Neural cell (in vitro differentiated cells): Measurements from ENCODE around the gene CCDC74A. TPM values are rescaled to one million over a fixed set of nuclear protein-coding genes. Genes with fewer than 3 reads are reported as not detected.
"Not testable (repeated sequence)": the region's sequence is repeated elsewhere in the genome, so short reads cannot be mapped to it uniquely, and the experiment has no call there.

Experiments
- H2AFZ ChIP-seq: fragments of 200-600, 300-800 bp; sonication (generic), shearing (Covaris generic); 2 replicates; pipeline ENCODE4 v1.6.0; 2014; ENCODE audit warnings: low read depth, mild to moderate bottlenecking, antibody characterized with exemption, low read length, moderate library complexity
- H3F3A ChIP-seq: fragments of 200-600 bp; shearing (Covaris generic); 2 replicates; pipeline ENCODE4 v1.6.1; 2016; ENCODE audit warnings: mild to moderate bottlenecking, moderate library complexity, mixed read lengths, antibody characterized with exemption, low read length; ENCODE audit not compliant: insufficient read depth, poor library complexity, severe bottlenecking
- H3K27ac ChIP-seq: fragments of 200-600, 300-800 bp; sonication (generic), shearing (Covaris generic); 2 replicates; pipeline ENCODE4 v1.5.1; 2014; ENCODE audit warnings: mild to moderate bottlenecking, low read length, moderate library complexity
- H3K27me3 ChIP-seq: fragments of 300-800, 200-600 bp; sonication (generic), shearing (Covaris generic); 2 replicates; pipeline ENCODE4 v1.6.0; 2014; ENCODE audit warnings: mild to moderate bottlenecking, low read depth, low read length, moderate library complexity; ENCODE audit not compliant: insufficient read depth
- H3K36me3 ChIP-seq: fragments of 300-800, 200-600 bp; sonication (generic), shearing (Covaris generic); 2 replicates; pipeline ENCODE4 v1.5.1; 2014; ENCODE audit warnings: mild to moderate bottlenecking, antibody characterized with exemption, low read length, moderate library complexity; ENCODE audit not compliant: insufficient read depth
- H3K4me2 ChIP-seq: fragments of 300-800, 200-600 bp; sonication (generic), shearing (Covaris generic); 2 replicates; pipeline ENCODE4 v1.6.0; 2014; ENCODE audit warnings: mild to moderate bottlenecking, low read length
- H3K4me3 ChIP-seq: fragments of 300-800, 200-600 bp; sonication (generic), shearing (Covaris generic); 2 replicates; pipeline ENCODE4 v1.5.1; 2014; ENCODE audit warnings: mild to moderate bottlenecking, low read length, moderate library complexity
- H3K79me2 ChIP-seq: fragments of 200-600 bp; shearing (Covaris generic); replicated peaks from 2 replicates; pipeline ENCODE4 v1.6.0; 2014; ENCODE audit warnings: mild to moderate bottlenecking, low read length, moderate library complexity; ENCODE audit not compliant: insufficient read depth
- H3K9ac ChIP-seq: fragments of 300-800, 200-600 bp; sonication (generic), shearing (Covaris generic); 2 replicates; pipeline ENCODE4 v1.6.1; 2016; ENCODE audit warnings: mild to moderate bottlenecking, low read length, mixed read lengths
- H3K9me2 ChIP-seq: fragments of 200-600 bp; shearing (Covaris generic); 2 replicates; pipeline ENCODE4 v1.6.1; 2016; ENCODE audit warnings: mild to moderate bottlenecking, low read length, mixed read lengths; ENCODE audit not compliant: insufficient read depth
- H3K9me3 ChIP-seq: fragments of 200-600, 300-800 bp; sonication (generic), shearing (Covaris generic); 2 replicates; pipeline ENCODE4 v1.6.1; 2016; ENCODE audit warnings: mild to moderate bottlenecking, mixed run types, low read length, moderate library complexity, mixed read lengths
- H4K20me1 ChIP-seq: fragments of 200-600 bp; shearing (Covaris generic); 2 replicates; pipeline ENCODE4 v1.6.1; 2016; ENCODE audit warnings: mild to moderate bottlenecking, mixed run types; ENCODE audit not compliant: insufficient read depth
- CTCF ChIP-seq: fragments of 450-650 bp; IDR thresholded peaks from 2 replicates; pipeline ENCODE4 v1.5.1; 2014; ENCODE audit warnings: antibody characterized with exemption, mild to moderate bottlenecking, moderate library complexity; ENCODE audit not compliant: poor library complexity, severe bottlenecking
- EP300 ChIP-seq: fragments of 450-650 bp; conservative IDR thresholded peaks from 2 replicates; pipeline ENCODE4 v1.6.1; 2014; ENCODE audit warnings: antibody characterized with exemption, mild to moderate bottlenecking, moderate library complexity; ENCODE audit not compliant: poor library complexity, severe bottlenecking
- EZH2 ChIP-seq: fragments of 200-600, 300-800 bp; shearing (Covaris generic), sonication (generic); IDR thresholded peaks from 2 replicates; pipeline ENCODE4 v1.6.1; 2014; ENCODE audit warnings: antibody characterized with exemption, low read length, borderline replicate concordance, mild to moderate bottlenecking; ENCODE audit not compliant: insufficient read depth, poor library complexity, severe bottlenecking
- MXI1 ChIP-seq: fragments of 450-650 bp; conservative IDR thresholded peaks from 2 replicates; pipeline ENCODE4 v1.6.1; 2014; ENCODE audit warnings: antibody characterized with exemption, mild to moderate bottlenecking; ENCODE audit not compliant: poor library complexity, severe bottlenecking
- POLR2AphosphoS5 ChIP-seq: IDR thresholded peaks from 2 replicates; pipeline ENCODE4 v1.6.1; 2012
- RAD21 ChIP-seq: fragments of 450-650 bp; conservative IDR thresholded peaks from 2 replicates; pipeline ENCODE4 v1.6.1; 2014; ENCODE audit warnings: antibody characterized with exemption, mild to moderate bottlenecking, moderate library complexity
- SMC3 ChIP-seq: fragments of 450-650 bp; conservative IDR thresholded peaks from 2 replicates; pipeline ENCODE4 v1.6.1; 2014; ENCODE audit warnings: antibody characterized with exemption, mild to moderate bottlenecking, moderate library complexity; ENCODE audit not compliant: poor library complexity
- TAF1 ChIP-seq: IDR thresholded peaks from 2 replicates; pipeline ENCODE4 v1.6.1; 2012; ENCODE audit warnings: low read depth
- polyA plus RNA-seq: library from polyadenylated mRNA; depleted of rRNA; stranded (reverse); fragments of >200 nt; gene quantifications from 2 replicates; pipeline ENCODE4 v1.2.3, GENCODE V29; 2014
- TF ChIP-seq, protein P1 (sequence below): IDR thresholded peaks from 2 replicates; pipeline ENCODE4 v1.6.1; 2012; ENCODE audit warnings: borderline replicate concordance

Gene CCDC74A
- polyA plus RNA-seq, 1 donor from 2014 or later: 38.2 TPM

GRCh38 chr2:131491469-131491836 is 36.2 kb upstream of the CCDC74A start:
- H3K4me3 ChIP-seq: peak overlapping the region; percentile 92
- H3K9me3 ChIP-seq, H3K27ac ChIP-seq, H4K20me1 ChIP-seq, H3K9ac ChIP-seq, H3F3A ChIP-seq, H2AFZ ChIP-seq, H3K36me3 ChIP-seq, H3K27me3 ChIP-seq, H3K9me2 ChIP-seq: not testable (repeated sequence)
- peak overlapping the region; percentile 25 for H3K4me2 ChIP-seq
- peaks cover 32% of the 10 kb centered on the region for H3K79me2 ChIP-seq

- not testable (repeated sequence) for H3K9me3 ChIP-seq, H3K36me3 ChIP-seq, H3F3A ChIP-seq, H3K9me2 ChIP-seq, H3K27me3 ChIP-seq, H4K20me1 ChIP-seq
- peaks cover 32% of the 10 kb centered on the region for H3K79me2 ChIP-seq
- H3K27ac ChIP-seq: peak within 1 kb of the TSS; percentile 89
- peak within 1 kb of the TSS; percentile 87 for H3K9ac ChIP-seq
- H3K4me3 ChIP-seq: peak within 1 kb of the TSS; percentile 92
- peak within 1 kb of the TSS; percentile 85 for H2AFZ ChIP-seq
- H3K4me2 ChIP-seq: peak within 1 kb of the TSS; percentile 25
Measured at GRCh38 chr2:131492015-131492417, 35.7 kb upstream of the CCDC74A start, which contains the start of gene MZT2A. Gene MZT2A (minus strand): TSS chr2:131492397. CDS start chr2:131492376, 21 bp downstream.

DNA sequence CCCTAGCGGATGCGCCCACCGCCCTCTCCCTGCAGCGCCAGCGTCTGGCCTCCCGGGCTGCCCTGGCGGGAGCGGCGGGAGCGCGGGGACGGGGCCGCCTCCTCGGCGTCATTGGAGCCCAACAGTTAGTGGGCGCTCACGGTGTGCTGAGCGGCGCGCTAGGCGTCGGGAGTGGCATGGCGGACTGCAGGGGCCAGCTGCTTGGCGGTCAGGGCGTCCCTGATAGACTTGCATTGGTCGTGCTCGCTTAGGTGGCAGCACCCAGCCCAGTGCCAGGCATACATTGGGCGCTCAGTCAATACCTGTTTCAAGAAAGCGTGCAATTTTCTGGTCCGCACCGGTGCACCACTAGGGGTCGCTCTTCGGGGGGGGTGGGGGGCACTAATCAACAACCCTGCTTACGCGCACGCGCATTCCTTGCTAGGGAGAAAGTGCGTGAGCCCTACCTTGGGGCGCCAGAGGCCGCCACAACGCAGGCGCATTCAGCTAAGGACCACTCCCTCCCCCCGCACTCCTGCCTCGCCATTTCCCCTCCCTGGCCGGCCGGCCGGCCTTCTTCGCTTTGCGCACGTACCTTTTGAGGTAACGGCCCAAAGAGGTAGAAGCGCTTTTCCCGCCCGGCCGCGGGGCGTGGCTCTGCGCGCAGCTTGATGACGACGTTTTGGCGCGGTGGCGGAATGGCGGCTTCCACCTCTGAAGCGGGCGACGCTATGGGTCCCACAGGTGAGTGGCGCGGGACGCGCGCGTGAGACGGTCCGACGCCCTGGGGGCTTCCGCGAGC is 35.1 kb upstream of the CCDC74A start:
- Histone ChIP-seq H3K4me3 (peak overlapping the region; percentile 92), H3K9me2 (no peaks in the 10 kb centered on the region), H3K9me3 (no peaks in the 10 kb centered on the region), H3K4me2 (no peak overlapping the region), H3K27me3 (no peaks in the 10 kb centered on the region), H2AFZ (peak overlapping the region; percentile 85), H3K79me2 (peaks cover 32% of the 10 kb centered on the region), H3K27ac (peak overlapping the region; percentile 89), H3K9ac (peak overlapping the region; percentile 87), H4K20me1 (no peaks in the 10 kb centered on the region), H3K36me3 (no peaks in the 10 kb centered on the region), H3F3A (no peaks in the 10 kb centered on the region)
- peak; percentile 83 for TF ChIP-seq POLR2AphosphoS5
- TF ChIP-seq, protein P1, sequence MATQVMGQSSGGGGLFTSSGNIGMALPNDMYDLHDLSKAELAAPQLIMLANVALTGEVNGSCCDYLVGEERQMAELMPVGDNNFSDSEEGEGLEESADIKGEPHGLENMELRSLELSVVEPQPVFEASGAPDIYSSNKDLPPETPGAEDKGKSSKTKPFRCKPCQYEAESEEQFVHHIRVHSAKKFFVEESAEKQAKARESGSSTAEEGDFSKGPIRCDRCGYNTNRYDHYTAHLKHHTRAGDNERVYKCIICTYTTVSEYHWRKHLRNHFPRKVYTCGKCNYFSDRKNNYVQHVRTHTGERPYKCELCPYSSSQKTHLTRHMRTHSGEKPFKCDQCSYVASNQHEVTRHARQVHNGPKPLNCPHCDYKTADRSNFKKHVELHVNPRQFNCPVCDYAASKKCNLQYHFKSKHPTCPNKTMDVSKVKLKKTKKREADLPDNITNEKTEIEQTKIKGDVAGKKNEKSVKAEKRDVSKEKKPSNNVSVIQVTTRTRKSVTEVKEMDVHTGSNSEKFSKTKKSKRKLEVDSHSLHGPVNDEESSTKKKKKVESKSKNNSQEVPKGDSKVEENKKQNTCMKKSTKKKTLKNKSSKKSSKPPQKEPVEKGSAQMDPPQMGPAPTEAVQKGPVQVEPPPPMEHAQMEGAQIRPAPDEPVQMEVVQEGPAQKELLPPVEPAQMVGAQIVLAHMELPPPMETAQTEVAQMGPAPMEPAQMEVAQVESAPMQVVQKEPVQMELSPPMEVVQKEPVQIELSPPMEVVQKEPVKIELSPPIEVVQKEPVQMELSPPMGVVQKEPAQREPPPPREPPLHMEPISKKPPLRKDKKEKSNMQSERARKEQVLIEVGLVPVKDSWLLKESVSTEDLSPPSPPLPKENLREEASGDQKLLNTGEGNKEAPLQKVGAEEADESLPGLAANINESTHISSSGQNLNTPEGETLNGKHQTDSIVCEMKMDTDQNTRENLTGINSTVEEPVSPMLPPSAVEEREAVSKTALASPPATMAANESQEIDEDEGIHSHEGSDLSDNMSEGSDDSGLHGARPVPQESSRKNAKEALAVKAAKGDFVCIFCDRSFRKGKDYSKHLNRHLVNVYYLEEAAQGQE: peak; percentile 18
- peak; percentile 76 for TF ChIP-seq SMC3
- peak; percentile 87 for TF ChIP-seq MXI1
- TF ChIP-seq EP300: peak; percentile 48
- no peak for TF ChIP-seq TAF1
- peak; percentile 55 for TF ChIP-seq RAD21
- TF ChIP-seq CTCF: peak; percentile 99
- TF ChIP-seq EZH2: no peak
